Coronary artery (tissue), 2 donors: ENCODE results near the gene PRUNE2.

ENCODE experiments used
- DNase-seq: peaks from one replicate; pipeline ENCODE4 v3.0.0-alpha.2; 2017; ENCODE audit warnings: low spot score
- H3K27ac ChIP-seq, 2 donors: fragments of 200-600 bp; sonication (generic); one replicate each; pipeline ENCODE4 v1.5.1; 2016 to 2019
- H3K4me3 ChIP-seq: fragments of 200-600 bp; sonication (generic); 2 replicates; pipeline ENCODE4 v1.5.1; 2016; ENCODE audit warnings: mild to moderate bottlenecking, moderate library complexity
- TF ChIP-seq, protein P1 (sequence below): fragments of 200-600 bp; sonication (generic); IDR thresholded peaks from one replicate; pipeline ENCODE4 v1.5.1; 2019; ENCODE audit warnings: antibody characterized with exemption

PRUNE2 gene

DNA sequence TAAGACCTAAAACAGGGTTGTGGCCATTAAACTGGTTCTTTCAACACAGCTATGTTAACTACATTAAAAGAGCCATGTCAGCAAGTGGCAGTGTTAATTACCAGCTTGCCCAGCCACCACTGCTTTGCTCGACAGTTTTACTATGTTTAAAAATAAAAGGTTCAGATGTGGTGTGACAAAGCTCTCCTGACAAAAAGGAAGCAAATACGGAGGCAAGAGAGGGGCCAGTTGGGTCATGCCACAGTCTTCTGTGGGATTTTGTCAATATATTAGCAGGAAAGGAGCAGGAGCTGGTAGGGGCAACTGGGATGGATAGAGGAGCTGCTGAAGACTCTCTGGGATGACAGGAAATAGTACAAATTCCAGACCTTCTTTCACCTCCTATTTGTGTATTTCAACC is 255.2 kb downstream of the PRUNE2 start:
- DNase-seq: no peak
- H3K27ac ChIP-seq: peak overlapping the region in 1 of 2 donors; percentile 40
- TF ChIP-seq, protein P1, sequence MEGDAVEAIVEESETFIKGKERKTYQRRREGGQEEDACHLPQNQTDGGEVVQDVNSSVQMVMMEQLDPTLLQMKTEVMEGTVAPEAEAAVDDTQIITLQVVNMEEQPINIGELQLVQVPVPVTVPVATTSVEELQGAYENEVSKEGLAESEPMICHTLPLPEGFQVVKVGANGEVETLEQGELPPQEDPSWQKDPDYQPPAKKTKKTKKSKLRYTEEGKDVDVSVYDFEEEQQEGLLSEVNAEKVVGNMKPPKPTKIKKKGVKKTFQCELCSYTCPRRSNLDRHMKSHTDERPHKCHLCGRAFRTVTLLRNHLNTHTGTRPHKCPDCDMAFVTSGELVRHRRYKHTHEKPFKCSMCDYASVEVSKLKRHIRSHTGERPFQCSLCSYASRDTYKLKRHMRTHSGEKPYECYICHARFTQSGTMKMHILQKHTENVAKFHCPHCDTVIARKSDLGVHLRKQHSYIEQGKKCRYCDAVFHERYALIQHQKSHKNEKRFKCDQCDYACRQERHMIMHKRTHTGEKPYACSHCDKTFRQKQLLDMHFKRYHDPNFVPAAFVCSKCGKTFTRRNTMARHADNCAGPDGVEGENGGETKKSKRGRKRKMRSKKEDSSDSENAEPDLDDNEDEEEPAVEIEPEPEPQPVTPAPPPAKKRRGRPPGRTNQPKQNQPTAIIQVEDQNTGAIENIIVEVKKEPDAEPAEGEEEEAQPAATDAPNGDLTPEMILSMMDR: no peak

DNA sequence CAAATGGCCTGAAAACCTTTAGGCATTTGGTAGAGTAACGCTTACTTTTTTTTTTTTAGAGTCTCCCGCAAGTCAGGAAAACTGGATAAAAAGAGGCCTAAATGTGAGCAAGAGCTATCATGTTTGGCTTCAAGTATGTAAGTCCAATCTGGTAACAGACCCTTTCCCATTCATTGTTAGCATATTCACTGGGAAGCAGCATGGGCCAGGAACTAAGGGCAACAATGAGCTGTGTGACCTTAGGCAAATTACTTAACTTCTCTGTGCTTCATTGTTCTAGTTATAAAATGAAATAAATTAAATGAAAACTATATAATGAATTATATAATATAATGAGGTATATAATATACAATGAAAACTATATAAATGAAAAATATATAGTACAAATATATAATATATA is 256.0 kb downstream of the PRUNE2 start:
- Histone ChIP-seq H3K4me3 (no peak overlapping the region), H3K27ac (no peak overlapping the region)
- TF ChIP-seq, protein P1: no peak
- DNase-seq: no peak

More for the DNA sequence above, 255.2 kb downstream of the PRUNE2 start:
- no peak overlapping the region for H3K4me3 ChIP-seq

DNA sequence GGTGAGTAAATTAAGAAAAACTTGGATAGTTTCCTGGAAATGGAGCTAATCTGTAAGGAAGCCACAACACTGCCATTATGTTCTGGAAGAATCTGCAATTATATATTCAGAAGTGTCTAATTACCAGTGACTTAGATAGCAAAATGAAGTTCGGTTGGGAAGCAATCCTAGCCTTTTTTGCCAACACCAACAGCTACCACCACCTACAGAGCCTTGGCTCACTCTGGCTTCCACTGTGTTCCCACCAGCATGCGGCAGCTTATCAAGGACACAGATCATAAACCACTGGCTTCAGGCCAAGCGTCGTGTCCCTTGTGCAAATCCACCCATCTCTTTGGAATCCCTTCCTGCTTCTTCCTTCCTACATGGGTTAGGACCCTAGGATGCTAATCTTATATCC is 259.7 kb downstream of the PRUNE2 start:
- DNase-seq: no peak
- TF ChIP-seq, protein P1: no peak
- H3K4me3 ChIP-seq: no peak overlapping the region
- no peak overlapping the region for H3K27ac ChIP-seq

DNA sequence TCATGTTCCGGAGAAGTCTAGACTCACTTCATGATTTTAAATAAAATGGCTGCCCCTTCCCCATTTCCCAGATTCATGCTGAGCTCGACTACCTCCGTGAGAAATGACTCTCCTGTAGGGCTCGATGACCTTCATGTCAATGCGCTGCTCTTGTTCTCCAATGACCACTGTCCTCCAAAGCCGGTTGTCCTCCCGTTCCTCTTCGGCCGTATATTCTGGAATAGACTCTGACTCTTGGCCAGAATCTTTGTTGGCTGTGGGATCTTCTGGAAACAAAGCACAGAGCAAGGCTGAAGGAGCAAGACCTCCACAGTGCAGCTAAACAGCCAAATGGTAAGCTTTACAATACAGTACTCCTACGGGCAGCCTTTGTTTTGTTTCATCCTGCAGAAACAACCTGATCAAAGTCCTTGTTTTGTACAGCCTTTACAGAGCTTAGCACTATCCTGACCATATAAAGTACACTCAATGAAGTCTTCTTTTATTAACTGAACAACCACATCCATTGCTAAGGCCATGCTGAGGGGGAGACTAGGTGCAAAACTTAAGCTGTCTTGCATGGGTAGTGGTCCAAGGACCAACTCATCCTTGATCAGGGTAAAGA is 261.2 kb downstream of the PRUNE2 start:
- DNase-seq: no peak
- TF ChIP-seq, protein P1: no peak
- no peak overlapping the region for H3K27ac ChIP-seq

DNA sequence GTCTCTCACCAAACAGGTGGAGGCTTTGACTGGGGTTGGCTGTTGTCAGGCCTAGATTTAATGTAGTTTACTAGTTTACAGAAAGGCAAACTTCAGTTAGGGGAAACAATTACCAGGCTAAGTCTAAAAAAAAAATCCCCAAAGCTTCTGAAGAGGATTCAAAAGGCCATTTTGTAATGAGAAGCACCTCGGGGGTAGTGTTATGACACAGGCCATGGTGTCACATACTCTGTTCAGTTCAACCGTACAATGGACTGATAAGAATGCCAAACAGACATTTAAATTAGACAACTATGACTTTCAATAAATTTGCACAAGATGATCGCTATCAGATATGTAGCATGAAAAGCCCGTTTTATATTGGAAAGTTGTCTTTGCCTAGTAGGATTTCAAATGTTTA is 261.7 kb downstream of the PRUNE2 start:
- TF ChIP-seq, protein P1: no peak
- no peak for DNase-seq
- Histone ChIP-seq H3K4me3 (no peak overlapping the region), H3K27ac (peak overlapping the region in 1 of 2 donors; percentile 66)

More for the DNA sequence above, 261.2 kb downstream of the PRUNE2 start:
- no peak overlapping the region for H3K4me3 ChIP-seq

DNA sequence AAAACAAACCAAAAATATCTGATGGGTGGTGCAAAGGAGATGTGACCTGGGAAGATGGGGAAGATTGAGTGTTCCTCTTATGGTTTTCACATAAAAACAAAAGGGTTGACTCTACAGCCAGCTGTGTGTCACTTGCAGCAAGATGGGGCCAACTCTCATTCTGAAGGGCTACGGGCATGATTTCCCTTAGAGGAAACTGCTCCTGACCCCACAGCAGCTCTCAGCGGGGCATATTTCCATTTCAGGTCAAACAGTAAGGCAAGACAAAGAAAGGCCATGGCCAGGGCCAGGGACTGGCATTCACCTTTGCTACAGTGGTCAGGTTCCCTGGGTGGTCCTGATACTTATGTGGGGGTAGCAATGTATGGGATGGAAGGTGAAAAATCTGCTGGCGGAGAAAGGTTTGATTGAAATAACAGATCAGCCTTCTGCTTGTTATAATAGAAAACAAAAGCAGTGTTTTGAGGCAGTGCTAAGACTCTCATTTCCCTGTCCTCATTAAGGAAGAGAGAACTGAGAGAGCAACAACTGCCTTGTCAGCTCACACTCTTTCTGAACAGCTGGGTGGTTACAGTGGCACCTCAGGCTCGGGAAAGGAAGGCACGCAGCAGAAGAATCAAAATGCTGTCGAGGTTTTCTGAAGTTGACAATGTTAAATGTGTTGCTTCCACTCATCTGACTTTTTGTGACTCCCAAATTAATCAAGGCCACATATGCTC is 262.4 kb downstream of the PRUNE2 start:
- Histone ChIP-seq H3K4me3 (no peak overlapping the region), H3K27ac (peak overlapping the region in 1 of 2 donors; percentile 66)
- TF ChIP-seq, protein P1: no peak
- no peak for DNase-seq
